Mesendoderm (in vitro differentiated cells): ENCODE measurements around the gene MAP3K4.
"Not testable (repeated sequence)": the region's sequence is repeated elsewhere in the genome, so short reads cannot be mapped to it uniquely, and the experiment has no call there.

Experiments used
- DNase-seq: peaks from one replicate; pipeline ENCODE4 v3.0.0; 2013
- H2AK5ac ChIP-seq: 2 replicates; pipeline ENCODE4 v1.6.1; 2013; ENCODE audit warnings: low read length, inconsistent platforms
- H2BK120ac ChIP-seq: 2 replicates; pipeline ENCODE4 v1.6.1; 2013; ENCODE audit warnings: low read depth, mild to moderate bottlenecking, low read length, moderate library complexity, mixed read lengths
- H2BK15ac ChIP-seq: replicated peaks from 2 replicates; pipeline ENCODE4 v1.6.1; 2013; ENCODE audit warnings: low read depth, mild to moderate bottlenecking, moderate library complexity
- H2BK5ac ChIP-seq: 2 replicates; pipeline ENCODE4 v1.6.1; 2013; ENCODE audit warnings: low read length, inconsistent platforms
- H3K18ac ChIP-seq: 2 replicates; pipeline ENCODE4 v1.6.1; 2013; ENCODE audit warnings: mild to moderate bottlenecking, low read length, mixed read lengths
- H3K23ac ChIP-seq: one replicate; pipeline ENCODE4 v1.6.1; 2013; ENCODE audit warnings: low read length
- H3K27ac ChIP-seq: 2 replicates; pipeline ENCODE4 v1.5.1; 2013; ENCODE audit warnings: low read depth, mild to moderate bottlenecking, inconsistent platforms, low read length, moderate library complexity
- H3K27me3 ChIP-seq: 2 replicates; pipeline ENCODE4 v1.6.1; 2013; ENCODE audit warnings: low read length, control low read depth, mild to moderate bottlenecking, inconsistent platforms; ENCODE audit not compliant: insufficient read depth, poor library complexity
- H3K36me3 ChIP-seq: 2 replicates; pipeline ENCODE4 v1.6.1; 2013; ENCODE audit warnings: low read length, inconsistent platforms; ENCODE audit not compliant: control insufficient read depth, insufficient read depth
- H3K4ac ChIP-seq: one replicate; pipeline ENCODE4 v1.6.1; 2013; ENCODE audit warnings: low read depth, mild to moderate bottlenecking, low read length, moderate library complexity
- H3K4me1 ChIP-seq: 2 replicates; pipeline ENCODE4 v1.6.1; 2013; ENCODE audit warnings: low read depth, low read length, inconsistent platforms; ENCODE audit not compliant: control insufficient read depth
- H3K4me2 ChIP-seq: 2 replicates; pipeline ENCODE4 v1.6.1; 2013; ENCODE audit warnings: low read length
- H3K4me3 ChIP-seq: 2 replicates; pipeline ENCODE4 v1.5.1; 2013; ENCODE audit warnings: mild to moderate bottlenecking, low read length
- H3K56ac ChIP-seq: one replicate; pipeline ENCODE4 v1.6.1; 2013; ENCODE audit warnings: low read length
- H3K79me1 ChIP-seq: 2 replicates; pipeline ENCODE4 v1.6.1; 2013; ENCODE audit warnings: low read length, inconsistent platforms
- H3K79me2 ChIP-seq: 2 replicates; pipeline ENCODE4 v1.6.1; 2013; ENCODE audit warnings: mild to moderate bottlenecking, low read length; ENCODE audit not compliant: control insufficient read depth, insufficient read depth
- H3K9ac ChIP-seq: 2 replicates; pipeline ENCODE4 v1.6.1; 2013; ENCODE audit warnings: low read length, inconsistent platforms
- H4K5ac ChIP-seq: one replicate; pipeline ENCODE4 v1.6.1; 2013; ENCODE audit warnings: low read length
- H4K8ac ChIP-seq: one replicate; pipeline ENCODE4 v1.6.1; 2013; ENCODE audit warnings: low read depth, mild to moderate bottlenecking, control low read depth, low read length, moderate library complexity
- WGBS: extraction: QIAGEN DNeasy Blood & Tissue Kit; methylation state at CpG from one replicate; pipeline ENCODE4 v1.1.7; 2013; ENCODE audit warnings: low lambda C conversion rate, missing lambda C conversion rate; ENCODE audit not compliant: insufficient coverage; ENCODE audit errors: extremely low coverage; 5-methylcytosine and 5-hydroxymethylcytosine counted together

The MAP3K4 gene

DNA sequence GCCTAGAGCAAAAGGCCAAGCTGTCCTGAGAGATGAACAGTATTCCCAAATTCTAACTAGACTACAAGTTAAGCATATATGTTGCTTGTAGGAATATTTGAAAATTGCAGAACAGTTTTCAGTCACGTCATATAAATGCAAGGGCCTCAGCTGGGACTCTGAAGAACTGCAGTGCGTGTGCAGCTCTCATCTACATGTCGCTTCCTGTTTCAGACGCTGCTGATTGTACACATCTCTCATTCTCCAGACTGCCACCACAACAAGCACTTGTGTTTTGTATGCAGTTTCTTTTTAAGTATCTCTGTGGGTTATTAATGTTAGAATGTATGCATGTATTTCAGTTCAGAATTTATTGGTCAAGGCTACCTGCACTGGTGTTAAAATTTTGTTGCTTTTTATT, 119.7 kb downstream of the MAP3K4 start:
- Histone ChIP-seq H4K5ac (no peak overlapping the region), H3K36me3 (peaks cover 33% of the 10 kb centered on the region), H3K4me3 (no peak overlapping the region), H3K56ac (no peak overlapping the region), H3K27ac (no peak overlapping the region), H2BK15ac (no peak overlapping the region), H3K4me1 (no peaks in the 10 kb centered on the region), H3K79me1 (no peaks in the 10 kb centered on the region), H3K4me2 (no peak overlapping the region), H3K27me3 (no peaks in the 10 kb centered on the region), H4K8ac (no peak overlapping the region), H3K18ac (no peak overlapping the region), H3K79me2 (no peaks in the 10 kb centered on the region), H3K23ac (no peak overlapping the region), H2BK120ac (no peak overlapping the region), H3K4ac (no peak overlapping the region), H2BK5ac (no peak overlapping the region), H2AK5ac (no peak overlapping the region), H3K9ac (no peak overlapping the region)
- DNase-seq, result no peak
- WGBS, result no CpG with 5 or more reads among the region's 4 CpGs

DNA sequence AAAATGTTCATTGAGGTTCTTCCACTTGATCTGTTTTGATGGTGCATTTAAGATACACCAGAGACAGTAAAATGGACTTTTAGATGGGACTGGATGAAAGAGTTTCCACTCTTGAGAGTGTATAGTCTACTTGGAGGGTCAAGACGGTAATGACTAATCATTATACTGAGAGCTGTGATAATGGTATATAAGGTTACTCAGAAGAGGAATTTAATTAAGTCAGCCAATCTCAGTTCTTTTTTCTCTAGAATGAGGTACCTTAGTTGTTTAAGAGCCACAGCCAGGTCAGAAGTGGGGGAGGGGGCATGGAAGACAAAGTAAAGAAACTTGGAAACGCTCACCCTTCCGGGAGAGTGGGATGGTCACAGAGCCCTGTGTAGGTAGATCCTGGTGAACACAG, 123.9 kb downstream of the MAP3K4 start:
- no peak overlapping the region for H2BK120ac ChIP-seq
- no peak overlapping the region for H3K56ac ChIP-seq
- no peaks in the 10 kb centered on the region for H3K4me1 ChIP-seq
- H4K8ac ChIP-seq, result no peak overlapping the region
- no peak overlapping the region for H3K4me2 ChIP-seq
- no peak for DNase-seq
- H3K18ac ChIP-seq, result no peak overlapping the region
- H2AK5ac ChIP-seq, result no peak overlapping the region
- no CpG with 5 or more reads among the region's 3 CpGs for WGBS
- H3K79me2 ChIP-seq, result no peaks in the 10 kb centered on the region
- H3K4me3 ChIP-seq, result no peak overlapping the region
- no peak overlapping the region for H2BK15ac ChIP-seq
- H3K36me3 ChIP-seq, result peaks cover 21% of the 10 kb centered on the region
- H3K27ac ChIP-seq, result no peak overlapping the region
- H3K23ac ChIP-seq, result no peak overlapping the region
- no peaks in the 10 kb centered on the region for H3K79me1 ChIP-seq
- H3K4ac ChIP-seq, result no peak overlapping the region
- no peak overlapping the region for H2BK5ac ChIP-seq
- no peaks in the 10 kb centered on the region for H3K27me3 ChIP-seq
- H4K5ac ChIP-seq, result no peak overlapping the region
- H3K9ac ChIP-seq, result no peak overlapping the region

DNA sequence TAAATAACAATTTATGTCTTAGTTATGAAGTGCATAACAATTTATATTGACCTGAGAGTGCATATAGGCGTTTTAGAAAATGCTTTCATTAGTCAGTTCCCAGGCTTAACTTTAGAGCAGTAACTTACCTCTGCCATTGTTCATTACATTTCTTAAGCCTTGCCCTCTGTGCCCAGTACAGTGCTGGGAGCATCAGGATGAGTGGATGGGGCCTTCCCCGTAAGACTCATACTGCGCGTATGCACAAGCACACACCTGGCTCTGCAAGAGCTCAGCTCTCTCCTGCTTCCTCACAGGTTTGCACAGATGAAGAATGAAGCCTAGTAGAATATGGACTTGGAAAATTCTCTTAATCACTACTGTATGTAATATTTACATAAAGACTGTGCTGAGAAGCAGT, 125.0 kb downstream of the MAP3K4 start:
- H3K36me3 ChIP-seq, result peaks cover 16% of the 10 kb centered on the region

DNA sequence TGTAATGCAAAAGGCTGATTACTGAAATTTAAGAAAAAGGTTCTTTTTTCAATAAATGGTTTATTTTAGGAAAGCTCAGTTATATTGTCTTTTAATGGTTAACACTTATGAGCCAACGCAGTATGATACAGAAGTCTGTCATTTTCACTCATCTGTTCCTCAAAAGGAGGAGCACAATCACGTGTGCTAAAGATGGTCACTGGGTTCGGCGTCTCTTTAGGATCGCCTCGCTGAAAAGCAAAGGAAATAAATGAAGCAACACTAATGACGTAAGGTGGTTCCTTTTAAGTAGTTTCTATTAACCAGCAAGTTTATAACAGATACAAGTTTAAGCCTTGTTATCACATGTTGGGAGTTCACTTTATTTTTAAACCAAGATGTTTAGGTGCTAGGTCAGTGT, 125.7 kb downstream of the MAP3K4 start:
- Histone ChIP-seq H2BK5ac (no peak overlapping the region), H3K79me1 (no peaks in the 10 kb centered on the region), H3K36me3 (peaks cover 12% of the 10 kb centered on the region), H3K79me2 (no peaks in the 10 kb centered on the region), H2BK15ac (no peak overlapping the region), H4K8ac (no peak overlapping the region), H2BK120ac (no peak overlapping the region), H3K4me2 (no peak overlapping the region), H3K4me1 (no peaks in the 10 kb centered on the region), H3K4ac (no peak overlapping the region), H3K56ac (no peak overlapping the region), H3K27me3 (no peaks in the 10 kb centered on the region), H4K5ac (no peak overlapping the region), H3K9ac (no peak overlapping the region), H3K18ac (no peak overlapping the region), H3K27ac (no peak overlapping the region), H2AK5ac (no peak overlapping the region), H3K23ac (no peak overlapping the region), H3K4me3 (no peak overlapping the region)
- no CpG with 5 or more reads among the region's 7 CpGs for WGBS
- DNase-seq, result no peak

More for the DNA sequence above, 125.0 kb downstream of the MAP3K4 start:
- no peaks in the 10 kb centered on the region for H3K4me1 ChIP-seq
- no peak overlapping the region for H4K8ac ChIP-seq
- no peak overlapping the region for H3K27ac ChIP-seq
- no peak overlapping the region for H3K9ac ChIP-seq
- H2BK5ac ChIP-seq, result no peak overlapping the region
- no peak overlapping the region for H3K4me2 ChIP-seq
- H3K18ac ChIP-seq, result no peak overlapping the region
- no peak overlapping the region for H3K56ac ChIP-seq
- H2BK15ac ChIP-seq, result no peak overlapping the region
- H3K79me2 ChIP-seq, result no peaks in the 10 kb centered on the region
- H2AK5ac ChIP-seq, result no peak overlapping the region
- WGBS, result no CpG with 5 or more reads among the region's 4 CpGs
- no peaks in the 10 kb centered on the region for H3K79me1 ChIP-seq
- H4K5ac ChIP-seq, result no peak overlapping the region
- H3K4me3 ChIP-seq, result no peak overlapping the region
- DNase-seq, result no peak
- no peak overlapping the region for H3K23ac ChIP-seq
- H3K4ac ChIP-seq, result no peak overlapping the region
- no peaks in the 10 kb centered on the region for H3K27me3 ChIP-seq
- no peak overlapping the region for H2BK120ac ChIP-seq

DNA sequence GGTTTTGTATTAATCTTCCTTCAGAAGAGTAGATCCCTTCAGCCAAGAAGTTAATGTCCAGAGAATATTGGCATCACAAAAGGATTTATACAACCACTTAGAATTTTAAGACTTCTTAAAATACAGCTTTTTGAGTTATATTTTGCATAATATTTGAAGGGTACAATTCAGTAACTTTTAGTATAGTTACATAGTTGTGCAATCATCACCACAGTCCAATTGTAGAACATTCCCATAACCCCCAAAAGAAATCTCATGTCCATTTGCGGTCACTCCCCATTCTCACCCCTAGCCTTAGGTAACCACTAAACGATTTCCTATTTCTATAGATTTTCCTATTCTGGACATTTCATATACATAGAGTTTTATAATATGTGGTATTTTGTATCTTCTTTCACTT, 126.4 kb downstream of the MAP3K4 start:
- H3K4me2 ChIP-seq, result no peak overlapping the region
- H4K5ac ChIP-seq, result no peak overlapping the region
- no peaks in the 10 kb centered on the region for H3K27me3 ChIP-seq
- no peaks in the 10 kb centered on the region for H3K79me2 ChIP-seq
- no peak overlapping the region for H2BK120ac ChIP-seq
- no CpG with 5 or more reads among the region's 2 CpGs for WGBS
- no peak overlapping the region for H3K18ac ChIP-seq
- DNase-seq, result no peak
- H3K4me3 ChIP-seq, result no peak overlapping the region
- H2AK5ac ChIP-seq, result no peak overlapping the region
- no peaks in the 10 kb centered on the region for H3K4me1 ChIP-seq
- no peaks in the 10 kb centered on the region for H3K79me1 ChIP-seq
- no peak overlapping the region for H4K8ac ChIP-seq
- no peak overlapping the region for H2BK15ac ChIP-seq
- H3K4ac ChIP-seq, result no peak overlapping the region
- H3K36me3 ChIP-seq, result peaks cover 10% of the 10 kb centered on the region
- H3K27ac ChIP-seq, result no peak overlapping the region
- no peak overlapping the region for H3K23ac ChIP-seq
- H2BK5ac ChIP-seq, result no peak overlapping the region
- H3K9ac ChIP-seq, result no peak overlapping the region
- no peak overlapping the region for H3K56ac ChIP-seq

DNA sequence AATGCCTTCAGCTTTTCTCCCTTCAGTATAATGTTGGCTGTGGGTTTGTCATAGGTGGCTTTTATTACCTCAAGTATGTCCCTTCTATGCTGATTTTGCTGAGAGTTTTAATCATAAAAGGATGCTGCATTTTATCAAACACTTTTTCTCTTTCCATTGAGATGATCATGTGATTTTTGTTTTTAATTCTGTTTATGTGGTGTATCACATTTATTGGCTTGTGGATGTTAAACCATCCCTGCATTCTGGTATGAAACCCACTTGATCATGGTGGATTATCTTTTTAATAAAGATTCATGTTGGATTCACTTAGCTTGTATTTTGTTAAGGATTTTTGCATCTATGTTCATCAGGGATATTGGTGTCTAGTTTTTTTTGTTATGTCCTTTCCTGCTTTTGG, 131.8 kb downstream of the MAP3K4 start:
- H3K27ac ChIP-seq, H3K9ac ChIP-seq, H3K4me3 ChIP-seq, H2AK5ac ChIP-seq, H4K8ac ChIP-seq, H3K4me1 ChIP-seq, H3K36me3 ChIP-seq, H2BK15ac ChIP-seq, H4K5ac ChIP-seq, H3K18ac ChIP-seq, H3K27me3 ChIP-seq, H3K79me1 ChIP-seq, H2BK120ac ChIP-seq, H3K4me2 ChIP-seq, H3K56ac ChIP-seq, H3K4ac ChIP-seq, H3K79me2 ChIP-seq, H3K23ac ChIP-seq, DNase-seq, H2BK5ac ChIP-seq: not testable (repeated sequence)
